A549 (cell line): ENCODE measurements around the gene WDR18. TPM values are rescaled to one million over a fixed set of nuclear protein-coding genes. Genes with fewer than 3 reads are reported as not detected.

ENCODE experiments used
- ATAC-seq, 2 experiments: fragments of 200-7000 bp in 1 of 2; fragments of >200 bp in 1 of 2; cut with Nextera tagmentation in 1 of 2; cut with Tn5 transposase in 1 of 2; 3 replicates each; pipeline versions ENCODE4 v1.8.0 to v1.9.1; 2018 to 2020; ENCODE audit warnings: mild to moderate bottlenecking in 1 of 2, moderate library complexity in 1 of 2
- CTCF ChIA-PET: fragments of 300-600 bp; sonication (Branson Sonifier 250); formaldehyde crosslinking; extraction: SDS; loops from one replicate; lab custom pipeline; 2021; ENCODE audit warnings: antibody characterized with exemption, inconsistent platforms; lab: Yijun Ruan, JAX
- POLR2A ChIA-PET: fragments of 350-600 bp; formaldehyde crosslinking; extraction: SDS; loops from one replicate; lab custom pipeline; 2021; ENCODE audit warnings: antibody characterized with exemption, inconsistent platforms; lab: Yijun Ruan, JAX
- DNase-seq, 2 experiments: peaks; one replicate each; pipeline versions ENCODE4 v3.0.0 to v3.0.0-alpha.2; 2011 to 2016; ENCODE audit warnings: low read depth in 1 of 2, low spot score in 1 of 2
- FAIRE-seq: peaks from 2 replicates; lab custom pipeline; 2011; peaks lifted over from hg19 to GRCh38; lab: Jason Lieb, UNC
- H3K27ac ChIP-seq, 2 experiments: fragments of >200 bp; sonication (Bioruptor Twin); formaldehyde crosslinking; 3 replicates each; pipeline ENCODE4 v1.5.1; 2016 to 2017
- H3K4me1 ChIP-seq: fragments of >200 bp; sonication (Bioruptor Twin); formaldehyde crosslinking; 3 replicates; pipeline ENCODE4 v1.6.1; 2016
- H3K4me2 ChIP-seq: fragments of >200 bp; sonication (Bioruptor Twin); formaldehyde crosslinking; 3 replicates; pipeline ENCODE4 v1.6.1; 2016
- H3K4me3 ChIP-seq: fragments of >200 bp; sonication (Bioruptor Twin); formaldehyde crosslinking; 3 replicates; pipeline ENCODE4 v1.5.1; 2016
- H3K9me3 ChIP-seq: fragments of >200 bp; sonication (Bioruptor Twin); formaldehyde crosslinking; 3 replicates; pipeline ENCODE4 v1.6.1; 2016
- CBX8 ChIP-seq: fragments of 200-600 bp; sonication (generic); IDR thresholded peaks from 2 replicates; pipeline ENCODE4 v1.6.1; 2016
- CHD2 ChIP-seq: fragments of 150-350 bp; IDR thresholded peaks from 2 replicates; pipeline ENCODE4 v1.6.1; 2014; ENCODE audit warnings: low read length; ENCODE audit not compliant: partially characterized antibody
- CHD4 ChIP-seq: fragments of 200-600 bp; sonication (generic); IDR thresholded peaks from 2 replicates; pipeline ENCODE4 v1.6.1; 2016; ENCODE audit warnings: antibody characterized with exemption, mild to moderate bottlenecking, borderline replicate concordance
- ELK1 ChIP-seq: fragments of 150-350 bp; IDR thresholded peaks from 2 replicates; pipeline ENCODE4 v1.6.1; 2014; ENCODE audit warnings: low read depth, mild to moderate bottlenecking, low read length
- FOSB ChIP-seq: fragments of 250-450 bp; sonication (Bioruptor Pico); IDR thresholded peaks from 2 replicates; pipeline ENCODE4 v1.5.0; 2020; ENCODE audit warnings: mild to moderate bottlenecking, moderate library complexity
- FOSL2 ChIP-seq, 2 experiments: fragments of 450-650 bp in 1 of 2; fragments of >200 bp in 1 of 2; sonication (Bioruptor Twin) in 1 of 2; formaldehyde crosslinking; IDR thresholded peaks; 2 replicates each; pipeline versions ENCODE4 v1.5.0 to v1.6.1; 2016 to 2020; ENCODE audit warnings: mild to moderate bottlenecking in 1 of 2, moderate library complexity in 1 of 2
- HDAC2 ChIP-seq: fragments of 200-600 bp; sonication (generic); IDR thresholded peaks from 2 replicates; pipeline ENCODE4 v1.6.1; 2016
- HOXB13 ChIP-seq: fragments of 250-450 bp; sonication (Bioruptor Pico); IDR thresholded peaks from 2 replicates; pipeline ENCODE4 v1.5.0; 2020; ENCODE audit warnings: low read depth, mild to moderate bottlenecking, moderate library complexity
- JUN ChIP-seq, 2 experiments: fragments of >200 bp; sonication (Bioruptor Twin); formaldehyde crosslinking; IDR thresholded peaks; 2 replicates in 1 of 2; 3 replicates in 1 of 2; pipeline ENCODE4 v1.6.1; 2016 to 2017
- MAFK ChIP-seq: fragments of 450-650 bp; IDR thresholded peaks from 2 replicates; pipeline ENCODE4 v1.6.1; 2014; ENCODE audit not compliant: partially characterized antibody
- MAX ChIP-seq: IDR thresholded peaks from 2 replicates; pipeline ENCODE4 v1.6.1; 2012
- MAZ ChIP-seq: fragments of 150-350 bp; IDR thresholded peaks from 2 replicates; pipeline ENCODE4 v1.6.1; 2014; ENCODE audit warnings: antibody characterized with exemption, low read depth, low read length, borderline replicate concordance
- RAD21 ChIP-seq, 2 experiments: fragments of >200 bp in 1 of 2; sonication (Bioruptor Twin) in 1 of 2; formaldehyde crosslinking in 1 of 2; IDR thresholded peaks in 1 of 2; conservative IDR thresholded peaks in 1 of 2; 2 replicates in 1 of 2; 3 replicates in 1 of 2; pipeline ENCODE4 v1.6.1; 2012 to 2018; ENCODE audit warnings: inconsistent platforms in 1 of 2
- RNF2 ChIP-seq: fragments of 200-600 bp; sonication (generic); IDR thresholded peaks from 2 replicates; pipeline ENCODE4 v1.6.1; 2016; ENCODE audit warnings: low read depth, mild to moderate bottlenecking, antibody characterized with exemption, moderate library complexity, borderline replicate concordance
- SMC3 ChIP-seq: fragments of >200 bp; sonication (Bioruptor Twin); formaldehyde crosslinking; IDR thresholded peaks from 3 replicates; pipeline ENCODE4 v1.6.1; 2018; ENCODE audit warnings: inconsistent platforms
- TP53 ChIP-seq: fragments of 250-450 bp; sonication (Bioruptor Pico); IDR thresholded peaks from 2 replicates; pipeline ENCODE4 v1.5.0; 2021; ENCODE audit warnings: mild to moderate bottlenecking, moderate library complexity
- ZFP36 ChIP-seq: fragments of 450-650 bp; IDR thresholded peaks from 2 replicates; pipeline ENCODE4 v1.6.1; 2014; ENCODE audit warnings: borderline replicate concordance; ENCODE audit not compliant: partially characterized antibody
- ZSCAN20 ChIP-seq: fragments of 250-450 bp; sonication (Bioruptor Pico); IDR thresholded peaks from 2 replicates; pipeline ENCODE4 v1.8.0; 2022; ENCODE audit warnings: mild to moderate bottlenecking, moderate library complexity
- WGBS: methylation state at CpG from one replicate; pipeline ENCODE4 v1.1.6; 2017; ENCODE audit errors: missing lambda C conversion rate; 5-methylcytosine and 5-hydroxymethylcytosine counted together
- polyA plus RNA-seq, 4 experiments: library from polyadenylated mRNA; depleted of rRNA in 3 of 4; stranded (reverse); fragments of >200 nt; fragmentation: RNase III in 1 of 4; extraction: RNeasy Plus Mini Kit Qiagen cat#74134 plus additional on column Dnase treatment in 1 of 4; gene quantifications; 2 replicates in 3 of 4; 3 replicates in 1 of 4; pipeline ENCODE4 v1.2.3, GENCODE V29; 2011 to 2017
- TF ChIP-seq, protein P1 (sequence below): fragments of >200 bp; sonication (Bioruptor Twin); formaldehyde crosslinking; IDR thresholded peaks from 3 replicates; pipeline ENCODE4 v1.5.1; 2016
- TF ChIP-seq, protein P2 (sequence below): fragments of 250-450 bp; sonication (Bioruptor Pico); IDR thresholded peaks from 2 replicates; pipeline ENCODE4 v1.5.0; 2020; ENCODE audit warnings: low read depth, mild to moderate bottlenecking, moderate library complexity

The WDR18 gene
- polyA plus RNA-seq, 2 of the 4 experiments (the other 2 are of a cell fraction), result 23.8 to 48.9 TPM

DNA sequence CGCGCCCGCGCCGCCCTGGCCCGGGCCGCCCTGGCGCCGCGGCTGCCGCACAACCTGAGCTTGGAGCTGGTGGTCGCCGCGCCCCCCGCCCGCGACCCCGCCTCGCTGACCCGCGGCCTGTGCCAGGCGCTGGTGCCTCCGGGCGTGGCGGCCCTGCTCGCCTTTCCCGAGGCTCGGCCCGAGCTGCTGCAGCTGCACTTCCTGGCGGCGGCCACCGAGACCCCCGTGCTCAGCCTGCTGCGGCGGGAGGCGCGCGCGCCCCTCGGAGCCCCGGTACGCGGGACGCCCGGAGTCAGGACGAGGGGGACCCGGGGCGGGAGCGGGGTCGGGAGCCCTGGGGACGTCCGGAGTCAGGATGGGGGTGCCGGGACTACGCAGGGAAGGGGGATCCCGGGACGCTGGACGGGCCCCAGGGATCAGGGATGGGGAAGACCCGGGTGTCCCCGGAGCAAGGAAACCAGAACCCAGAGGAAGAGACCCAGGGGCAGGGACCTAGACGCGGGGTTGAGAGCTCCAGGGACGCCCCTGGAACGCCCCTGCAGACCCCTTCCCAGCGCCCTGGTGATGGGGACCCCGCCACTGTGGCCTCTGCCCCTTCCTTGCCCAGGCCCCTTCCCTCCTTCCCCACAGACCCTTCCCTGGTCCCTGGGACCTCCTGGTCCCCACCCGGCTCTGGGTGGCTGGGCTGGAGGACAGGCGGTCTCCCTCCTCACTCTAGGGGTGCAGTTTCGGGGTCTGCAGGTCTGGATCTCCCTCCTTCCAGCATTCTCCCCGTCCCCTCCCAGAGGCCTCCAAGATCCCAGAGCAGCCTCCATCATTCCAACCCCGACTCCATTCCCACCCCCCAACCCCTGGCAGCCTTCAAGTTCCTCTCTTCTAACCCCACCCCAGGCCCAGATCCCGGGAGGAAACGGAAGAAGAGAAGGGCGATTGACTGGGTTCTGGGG lies 16.7 kb downstream of the WDR18 start:
- FAIRE-seq, result no peak
- H3K4me3 ChIP-seq, result peak overlapping the region; percentile 52

GRCh38 chr19:1001538-1002166 lies 17.5 kb downstream of the WDR18 start:
- TF ChIP-seq, protein P1, sequence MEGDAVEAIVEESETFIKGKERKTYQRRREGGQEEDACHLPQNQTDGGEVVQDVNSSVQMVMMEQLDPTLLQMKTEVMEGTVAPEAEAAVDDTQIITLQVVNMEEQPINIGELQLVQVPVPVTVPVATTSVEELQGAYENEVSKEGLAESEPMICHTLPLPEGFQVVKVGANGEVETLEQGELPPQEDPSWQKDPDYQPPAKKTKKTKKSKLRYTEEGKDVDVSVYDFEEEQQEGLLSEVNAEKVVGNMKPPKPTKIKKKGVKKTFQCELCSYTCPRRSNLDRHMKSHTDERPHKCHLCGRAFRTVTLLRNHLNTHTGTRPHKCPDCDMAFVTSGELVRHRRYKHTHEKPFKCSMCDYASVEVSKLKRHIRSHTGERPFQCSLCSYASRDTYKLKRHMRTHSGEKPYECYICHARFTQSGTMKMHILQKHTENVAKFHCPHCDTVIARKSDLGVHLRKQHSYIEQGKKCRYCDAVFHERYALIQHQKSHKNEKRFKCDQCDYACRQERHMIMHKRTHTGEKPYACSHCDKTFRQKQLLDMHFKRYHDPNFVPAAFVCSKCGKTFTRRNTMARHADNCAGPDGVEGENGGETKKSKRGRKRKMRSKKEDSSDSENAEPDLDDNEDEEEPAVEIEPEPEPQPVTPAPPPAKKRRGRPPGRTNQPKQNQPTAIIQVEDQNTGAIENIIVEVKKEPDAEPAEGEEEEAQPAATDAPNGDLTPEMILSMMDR, result peak; percentile 74
- TF ChIP-seq SMC3, result peak; percentile 63
- TF ChIP-seq RAD21 (conservative IDR thresholded peaks at IDR 0.05 in 1 of 2, IDR thresholded peaks at IDR 0.05 in 1 of 2), result peak; percentile 67 to 69
- no peak for TF ChIP-seq FOSB (CRISPR knock-in tag)
- H3K9me3 ChIP-seq, result no peaks in the 10 kb centered on the region
- peak overlapping the region; percentile 96 for H3K4me2 ChIP-seq
- no peak overlapping the region; the same call in 2 of the 3 replicates for H3K4me3 ChIP-seq
- DNase-seq (peak in 1 of 2 experiments; percentile 46), FAIRE-seq (no peak), ATAC-seq (peak; percentile 49 to 69; a peak in 5 of 6 replicates)
- CTCF ChIA-PET, result interaction anchor here (0.6 to 1.4 kb wide), 4 partner anchors 22 to 202 kb away, joined by 3 to 5 read pairs (median 4); no protein-coding TSS in a partner anchor
- 0% methylated on average over 6 of the region's 20 CpGs for WGBS
- POLR2A ChIA-PET, result interaction anchor here (0.5 to 1.0 kb wide), 2 partner anchors 20 to 91 kb away, joined by 3 read pairs; partner anchors contain the start of genes RNU6-2 and TMEM259
- H3K27ac ChIP-seq, result peak overlapping the region in 1 of 2 experiments; percentile 88; a peak in 2 of 6 replicates
- H3K4me1 ChIP-seq, result peaks cover 12% of the 10 kb centered on the region; the same call in 2 of the 3 replicates

More for the DNA sequence above, 16.7 kb downstream of the WDR18 start:
- TF ChIP-seq MAX (no peak), ZFP36 (no peak), CHD2 (no peak), SMC3 (no peak), TP53 (CRISPR knock-in tag) (no peak), HDAC2 (no peak)
- TF ChIP-seq, protein P2, sequence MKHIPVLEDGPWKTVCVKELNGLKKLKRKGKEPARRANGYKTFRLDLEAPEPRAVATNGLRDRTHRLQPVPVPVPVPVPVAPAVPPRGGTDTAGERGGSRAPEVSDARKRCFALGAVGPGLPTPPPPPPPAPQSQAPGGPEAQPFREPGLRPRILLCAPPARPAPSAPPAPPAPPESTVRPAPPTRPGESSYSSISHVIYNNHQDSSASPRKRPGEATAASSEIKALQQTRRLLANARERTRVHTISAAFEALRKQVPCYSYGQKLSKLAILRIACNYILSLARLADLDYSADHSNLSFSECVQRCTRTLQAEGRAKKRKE (CRISPR knock-in tag), result no peak
- ChIA-PET CTCF (interaction anchor here (0.6 to 1.4 kb wide), 5 partner anchors 21 to 203 kb away, joined by 3 to 5 read pairs (median 4); no protein-coding TSS in a partner anchor), POLR2A (interaction anchor here (0.5 to 1.0 kb wide), 2 partner anchors 21 to 92 kb away, joined by 3 read pairs; partner anchors contain the start of genes RNU6-2 and TMEM259)
- WGBS, result 22% methylated on average over 6 of the region's 73 CpGs
- DNase-seq (peak in 1 of 2 experiments; percentile 51), ATAC-seq (peak; percentile 15 to 26; a peak in 5 of 6 replicates)
- Histone ChIP-seq H3K27ac (peak overlapping the region; percentile 57 to 88; a peak in 5 of 6 replicates), H3K9me3 (no peaks in the 10 kb centered on the region), H3K4me2 (peak overlapping the region; percentile 96), H3K4me1 (peaks cover 20% of the 10 kb centered on the region; the same call in 2 of the 3 replicates)

DNA sequence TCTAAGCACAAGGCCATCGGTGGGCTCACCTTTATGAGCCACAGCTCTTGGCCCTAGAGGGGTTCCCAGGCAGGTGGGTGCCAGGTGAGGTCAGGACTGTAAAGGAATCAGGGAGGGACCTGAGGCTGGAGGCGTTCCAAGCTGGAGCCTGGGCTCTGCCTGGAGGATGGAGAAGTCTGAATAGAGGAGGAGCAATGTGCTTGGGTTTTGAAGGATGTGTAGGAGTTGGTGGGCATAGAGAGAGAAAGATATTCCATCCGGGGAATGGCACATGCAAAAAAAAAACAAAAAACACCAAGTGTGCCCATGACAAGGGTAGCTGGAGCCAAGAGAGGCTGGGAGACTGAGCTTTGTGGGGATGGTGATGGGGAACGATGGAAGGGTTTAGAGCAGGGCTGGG lies 18.5 kb downstream of the WDR18 start:
- TF ChIP-seq TP53 (CRISPR knock-in tag) (no peak), MAZ (no peak), MAFK (no peak), HOXB13 (CRISPR knock-in tag) (no peak), FOSL2 (IDR thresholded peaks at IDR 0.05) (no peak), FOSL2 (CRISPR knock-in tag; IDR thresholded peaks at IDR 0.05) (no peak), ZSCAN20 (CRISPR knock-in tag) (no peak), JUN (IDR thresholded peaks at IDR 0.05) (no peak), CBX8 (no peak), RNF2 (no peak), RAD21 (conservative IDR thresholded peaks at IDR 0.05 in 1 of 2, IDR thresholded peaks at IDR 0.05 in 1 of 2) (no peak), ELK1 (no peak), SMC3 (no peak), CHD4 (no peak), ZFP36 (no peak), HDAC2 (no peak)
- no peak overlapping the region for H3K4me3 ChIP-seq
- CTCF ChIA-PET, result interaction anchor here (0.6 kb wide), 2 partner anchors 655 to 1733 kb away, joined by 3 read pairs; no protein-coding TSS in a partner anchor
- no peaks in the 10 kb centered on the region for H3K9me3 ChIP-seq
- FAIRE-seq (no peak), ATAC-seq (no peak), DNase-seq (no peak)
- H3K4me1 ChIP-seq, result peaks cover 11% of the 10 kb centered on the region; the same call in 1 of the 3 replicates
- POLR2A ChIA-PET, result interaction anchor here (0.7 kb wide), 1 partner anchor 14 kb away, joined by 3 read pairs; no protein-coding TSS in a partner anchor
- WGBS, result 67% methylated on average over 4 of the region's 4 CpGs
- H3K4me2 ChIP-seq, result no peak overlapping the region
- H3K27ac ChIP-seq, result no peak overlapping the region
